Activated B cell treated with CpG ODN at 0.5 μM for 24 hours (primary cell): ENCODE data around the gene KBTBD7. TPM values are rescaled to one million over a fixed set of nuclear protein-coding genes. Genes with fewer than 3 reads are reported as not detected.

Experiments
- ATAC-seq: fragments of 200-7000 bp; cut with Tn5 transposase; one replicate; pipeline ENCODE4 v1.10.0; 2021; ENCODE audit warnings: low read depth, mild to moderate bottlenecking, moderate library complexity
- CTCF ChIA-PET: fragments of 350-600 bp; sonication (Branson Sonifier 250); formaldehyde crosslinking; loops from one replicate; lab custom pipeline; 2021; ENCODE audit warnings: antibody characterized with exemption; lab: Charles Lee
- POLR2A ChIA-PET: fragments of 350-600 bp; sonication (Branson Sonifier 250); formaldehyde crosslinking; loops from one replicate; lab custom pipeline; 2021; ENCODE audit warnings: antibody characterized with exemption; lab: Charles Lee
- DNase-seq: peaks from one replicate; pipeline ENCODE4 v3.0.0; 2022
- H3K27ac Mint-ChIP-seq: one replicate; pipeline ENCODE4 v1.8.0; 2020; ENCODE audit warnings: mixed read lengths
- H3K27me3 Mint-ChIP-seq: one replicate; pipeline ENCODE4 v1.8.0; 2021; ENCODE audit warnings: mixed read lengths
- H3K36me3 Mint-ChIP-seq: one replicate; pipeline ENCODE4 v1.8.0; 2021; ENCODE audit warnings: low read depth, mixed read lengths
- H3K4me1 Mint-ChIP-seq: one replicate; pipeline ENCODE4 v1.8.0; 2021; ENCODE audit warnings: mixed read lengths
- H3K4me3 Mint-ChIP-seq: one replicate; pipeline ENCODE4 v1.8.0; 2020; ENCODE audit warnings: mild to moderate bottlenecking, mixed read lengths
- H3K9me3 Mint-ChIP-seq: one replicate; pipeline ENCODE4 v1.8.0; 2020; ENCODE audit warnings: mixed read lengths
- CTCF ChIP-seq: fragments of 200-600 bp; IDR thresholded peaks from one replicate; pipeline ENCODE4 v1.8.0; 2022; ENCODE audit warnings: antibody characterized with exemption, mild to moderate bottlenecking
- intact Hi-C: fragments of 100-400 bp; cut with micrococcal nuclease; formaldehyde crosslinking; loops from one replicate; pipeline ENCODE4 v1.15.1; 2024
- total RNA-seq: library from RNA; stranded (reverse); gene quantifications from 2 replicates; pipeline ENCODE4 v1.2.3, GENCODE V29; 2022

Gene KBTBD7
- total RNA-seq, 1 donor from 2014 or later, result 6.4 TPM

- intact Hi-C loops, result no loop called here
- Mint-ChIP-seq H3K4me1 (peaks cover under 1% of the 10 kb centered on the region), H3K36me3 (peaks cover 30% of the 10 kb centered on the region), H3K27ac (no peak overlapping the region), H3K27me3 (no peaks in the 10 kb centered on the region), H3K4me3 (no peak overlapping the region), H3K9me3 (peaks cover 22% of the 10 kb centered on the region)
- DNase-seq, result no peak
- ChIA-PET CTCF (interaction anchor here (0.9 kb wide), 1 partner anchor 71 kb away, joined by 4 read pairs; no protein-coding TSS in a partner anchor), POLR2A (no interaction called here)
- no peak for TF ChIP-seq CTCF
- ATAC-seq, result no peak
Observed at GRCh38 chr13:41144576-41144975, 49.8 kb downstream of the KBTBD7 start.

Other genes with a start within 250 kb of the KBTBD7 start
- gene ELF1, start 175.3 kb downstream of the KBTBD7 start, total RNA-seq, result 129 and 136 TPM in 2 replicates
- 8.6 and 9.0 TPM in 2 replicates for gene WBP4, start 133.1 kb downstream of the KBTBD7 start, total RNA-seq
- gene KBTBD6, start 61.8 kb downstream of the KBTBD7 start, total RNA-seq, result 5.1 and 6.0 TPM in 2 replicates
- gene MTRF1, start 69.0 kb upstream of the KBTBD7 start, total RNA-seq, result 22.2 and 26.7 TPM in 2 replicates
- 18.5 and 21.4 TPM in 2 replicates for gene NAA16, start 116.7 kb upstream of the KBTBD7 start, total RNA-seq